ENCODE data around the gene MEPCE. TPM values are rescaled to one million over a fixed set of nuclear protein-coding genes. Genes with fewer than 3 reads are reported as not detected.

MEPCE gene
- total and polyA plus RNA-seq, 9 of the 15 experiments (the other 6 are each of a cell fraction or from before 2014, with no cell fraction given), result 10.9 to 76.3 (median 44.1) TPM

DNA sequence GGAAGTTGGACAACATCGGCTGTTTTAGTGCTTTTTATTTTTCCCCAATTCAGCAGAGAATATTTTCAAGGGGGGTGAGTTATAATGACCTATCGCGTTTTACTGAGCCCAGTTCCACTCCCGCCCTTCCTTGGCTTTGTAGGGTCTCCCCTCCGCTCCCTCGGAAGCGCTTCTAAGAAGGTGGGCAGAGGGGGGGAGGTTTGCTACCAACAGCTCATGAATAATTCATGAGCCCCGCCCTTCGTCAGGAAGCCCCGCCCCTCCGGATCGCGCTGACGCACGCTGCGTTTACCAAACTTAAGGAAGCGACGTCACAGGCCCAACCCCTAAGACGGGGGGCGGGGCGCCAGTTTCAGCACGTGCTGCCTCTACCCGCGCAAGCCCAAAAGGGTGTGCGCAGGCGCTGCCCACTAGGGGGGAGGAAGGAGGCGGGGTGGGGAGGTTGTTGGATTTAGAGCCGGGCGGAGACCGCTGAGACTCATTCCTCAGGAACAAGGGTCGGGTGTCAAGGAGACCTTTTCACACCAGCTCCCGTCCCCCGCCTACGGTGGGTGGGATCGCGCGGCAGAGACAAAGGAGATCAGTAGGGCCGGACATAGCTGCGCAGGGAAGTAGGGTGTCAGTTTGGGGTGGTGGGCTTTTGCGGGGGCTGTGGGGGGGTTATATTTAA lies 529 bp upstream of the MEPCE start (continued):
- TF ChIP-seq, protein P1, sequence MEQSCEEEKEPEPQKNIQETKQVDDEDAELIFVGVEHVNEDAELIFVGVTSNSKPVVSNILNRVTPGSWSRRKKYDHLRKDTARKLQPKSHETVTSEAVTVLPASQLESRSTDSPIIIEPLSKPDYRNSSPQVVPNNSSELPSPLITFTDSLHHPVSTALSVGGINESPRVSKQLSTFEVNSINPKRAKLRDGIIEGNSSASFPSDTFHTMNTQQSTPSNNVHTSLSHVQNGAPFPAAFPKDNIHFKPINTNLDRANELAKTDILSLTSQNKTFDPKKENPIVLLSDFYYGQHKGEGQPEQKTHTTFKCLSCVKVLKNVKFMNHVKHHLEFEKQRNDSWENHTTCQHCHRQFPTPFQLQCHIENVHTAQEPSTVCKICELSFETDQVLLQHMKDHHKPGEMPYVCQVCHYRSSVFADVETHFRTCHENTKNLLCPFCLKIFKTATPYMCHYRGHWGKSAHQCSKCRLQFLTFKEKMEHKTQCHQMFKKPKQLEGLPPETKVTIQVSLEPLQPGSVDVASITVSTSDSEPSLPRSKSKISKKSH (CRISPR knock-in tag; IDR thresholded peaks at IDR 0.05), result no peak
- TF ChIP-seq MEF2D (tag; conservative IDR thresholded peaks at IDR 0.05; ENCODE audit: low read depth), result no peak

DNA sequence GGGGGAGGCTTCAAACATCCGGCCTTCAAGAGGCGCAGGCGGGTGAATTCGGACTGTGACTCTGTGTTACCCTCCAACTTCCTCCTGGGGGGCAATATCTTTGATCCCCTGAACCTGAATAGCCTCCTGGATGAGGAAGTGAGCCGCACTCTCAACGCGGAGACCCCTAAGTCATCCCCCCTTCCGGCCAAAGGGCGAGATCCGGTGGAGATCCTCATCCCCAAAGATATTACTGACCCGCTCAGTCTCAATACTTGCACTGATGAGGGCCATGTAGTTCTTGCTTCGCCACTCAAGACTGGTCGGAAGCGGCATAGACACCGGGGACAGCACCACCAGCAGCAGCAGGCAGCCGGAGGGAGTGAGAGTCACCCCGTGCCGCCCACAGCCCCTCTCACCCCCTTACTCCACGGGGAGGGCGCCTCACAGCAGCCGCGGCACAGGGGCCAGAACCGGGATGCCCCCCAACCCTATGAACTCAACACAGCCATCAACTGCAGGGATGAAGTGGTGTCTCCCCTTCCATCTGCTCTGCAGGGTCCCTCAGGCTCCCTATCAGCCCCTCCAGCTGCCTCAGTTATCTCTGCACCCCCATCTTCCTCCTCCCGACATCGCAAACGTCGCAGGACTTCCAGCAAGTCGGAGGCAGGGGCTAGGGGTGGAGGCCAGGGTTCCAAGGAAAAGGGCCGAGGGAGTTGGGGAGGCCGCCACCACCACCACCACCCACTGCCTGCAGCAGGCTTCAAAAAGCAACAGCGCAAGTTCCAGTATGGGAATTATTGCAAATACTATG lies 1.1 kb downstream of the MEPCE start:
- in situ Hi-C loops (cut with MboI), result no loop called here
- H4K20me1 ChIP-seq (replicated peaks; ENCODE audit: control insufficient read depth, insufficient read depth, low read length), result peaks cover 26% of the 10 kb centered on the region
- H3K36me3 ChIP-seq (ENCODE audit: control insufficient read depth, insufficient read depth, low read length), result peaks cover 51% of the 10 kb centered on the region
- ATAC-seq, result 0 out of 3 replicates have a peak, but pooled peaks have one; percentile 0
- peaks cover 4% of the 10 kb centered on the region; the same call in 1 of the 2 replicates for H3K9me3 ChIP-seq (replicated peaks; ENCODE audit: control insufficient read depth, insufficient read depth, low read depth, low read length)
- no TSS peak for BruUV-seq (replicated peaks)
- peak in 3 of 4 experiments; percentile 41 to 59 (median 41) for DNase-seq (ENCODE audit: extremely low read depth in 1 of 4, low spot score in 3 of 4)
- ChIA-PET POLR2A (interaction anchor here (0.6 to 5.4 kb wide), 23 partner anchors 8 to 316 kb away, joined by 3 to 58 read pairs (median 4); partner anchors contain the start of genes FBXO24 and LRCH4), CTCF (ENCODE audit: low intra/inter-chr PET ratio) (no interaction called here)
- peak overlapping the region; percentile 74 for H2AFZ ChIP-seq (ENCODE audit: low read depth, low read length)
- peaks cover 41 to 62% of the 10 kb centered on the region in 2 experiments for H3K4me1 ChIP-seq (replicated peaks in 1 of 2; ENCODE audit: control insufficient read depth in 2 of 2, insufficient read depth in 2 of 2, low read length in 2 of 2)
- H3K79me2 ChIP-seq (ENCODE audit: control insufficient read depth, insufficient read depth, low read length), result peaks cover 62% of the 10 kb centered on the region
- H3K9me1 ChIP-seq (ENCODE audit: control insufficient read depth, insufficient read depth, low read length), result peaks cover 15% of the 10 kb centered on the region
- 6% methylated on average over 31 of the region's 31 CpGs for WGBS (ENCODE audit: insufficient coverage, low coverage, missing lambda C conversion rate)
- intact Hi-C loops (cut with micrococcal nuclease), result no loop called here
- H3K27ac ChIP-seq (ENCODE audit: extremely low read depth, low read depth, low read length), result peak overlapping the region; percentile 98
- peak overlapping the region; percentile 96 to 97 for H3K9ac ChIP-seq (ENCODE audit: insufficient read depth in 1 of 2, low read depth in 2 of 2, low read length in 2 of 2)
- peak overlapping the region; percentile 82 for H3K4me3 ChIP-seq
- FAIRE-seq, result no peak
- peak overlapping the region; percentile 97 for H3K4me2 ChIP-seq (ENCODE audit: insufficient read depth, low read length)
- no peaks in the 10 kb centered on the region for H3K27me3 ChIP-seq (ENCODE audit: control insufficient read depth in 2 of 2, insufficient read depth in 2 of 2, low read length in 2 of 2)
- TF ChIP-seq ZBTB7A (IDR thresholded peaks at IDR 0.05; ENCODE audit: borderline replicate concordance, control insufficient read depth, low read depth, low read length) (peak; percentile 32), PRDM10 (IDR thresholded peaks at IDR 0.05; ENCODE audit: partially characterized antibody) (peak; percentile 18), ETS2 (tag; IDR thresholded peaks at IDR 0.05; ENCODE audit: borderline replicate concordance, poor library complexity, severe bottlenecking) (no peak), E2F3 (CRISPR knock-in tag; IDR thresholded peaks at IDR 0.05) (0 out of 2 replicates have a peak, but pooled peaks have one; percentile 46), ETV1 (tag; conservative IDR thresholded peaks at IDR 0.05; ENCODE audit: low read depth) (peak; percentile 83)
- TF ChIP-seq, protein P2, sequence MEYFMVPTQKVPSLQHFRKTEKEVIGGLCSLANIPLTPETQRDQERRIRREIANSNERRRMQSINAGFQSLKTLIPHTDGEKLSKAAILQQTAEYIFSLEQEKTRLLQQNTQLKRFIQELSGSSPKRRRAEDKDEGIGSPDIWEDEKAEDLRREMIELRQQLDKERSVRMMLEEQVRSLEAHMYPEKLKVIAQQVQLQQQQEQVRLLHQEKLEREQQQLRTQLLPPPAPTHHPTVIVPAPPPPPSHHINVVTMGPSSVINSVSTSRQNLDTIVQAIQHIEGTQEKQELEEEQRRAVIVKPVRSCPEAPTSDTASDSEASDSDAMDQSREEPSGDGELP (CRISPR knock-in tag; IDR thresholded peaks at IDR 0.05; ENCODE audit: borderline replicate concordance), result peak; percentile 53; the same call in 1 of the 2 replicates
